ENCODE data around the gene PER2. TPM values are rescaled to one million over a fixed set of nuclear protein-coding genes. Genes with fewer than 3 reads are reported as not detected.

The PER2 gene
- total and polyA plus RNA-seq, 2 donors (not counting 3 experiments of a cell fraction or from before 2014, with no cell fraction given): 0.86 to 3.8 TPM

DNA sequence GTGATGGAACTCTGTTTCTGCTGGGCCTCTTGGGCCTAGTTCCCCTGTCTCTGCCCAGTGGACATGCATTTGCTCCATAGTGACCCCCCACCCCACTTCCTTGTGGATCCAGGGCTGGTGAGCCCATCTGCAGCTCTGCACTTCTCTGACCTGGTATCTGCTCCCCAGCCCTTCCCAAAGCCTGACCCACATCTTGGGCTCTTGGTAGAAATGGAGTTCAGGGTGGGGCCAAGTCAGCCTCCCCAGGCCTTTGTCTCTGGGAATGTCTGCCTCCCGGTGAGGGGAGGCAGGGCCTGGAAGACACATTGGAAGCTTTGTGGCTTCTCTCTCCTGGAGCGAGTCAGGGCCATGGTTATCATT, 25.6 kb upstream of the PER2 start:
- Histone ChIP-seq H3K9ac (replicated peaks; ENCODE audit: extremely low read depth, insufficient read depth, low read length) (no peak overlapping the region), H3K27me3 (ENCODE audit: control insufficient read depth in 2 of 2, insufficient read depth in 2 of 2, low read length in 2 of 2) (peaks cover 2 to 3% of the 10 kb centered on the region in 2 experiments), H4K20me1 (replicated peaks; ENCODE audit: control insufficient read depth, extremely low read depth, insufficient read depth, low read length) (no peaks in the 10 kb centered on the region), H3K79me2 (ENCODE audit: control insufficient read depth, insufficient read depth, low read length) (no peaks in the 10 kb centered on the region), H3K36me3 (ENCODE audit: control insufficient read depth in 2 of 2, extremely low read depth in 1 of 2, insufficient read depth in 2 of 2, low read length in 2 of 2) (no peaks in the 10 kb centered on the region), H3K9me3 (replicated peaks; ENCODE audit: control insufficient read depth, insufficient read depth, low read length) (no peaks in the 10 kb centered on the region), H3K27ac (ENCODE audit: insufficient read depth, low read depth, low read length) (no peak overlapping the region), H2AFZ (ENCODE audit: low read depth, low read length) (no peak overlapping the region), H3K9me1 (replicated peaks; ENCODE audit: control insufficient read depth, extremely low read depth, insufficient read depth, low read length) (no peaks in the 10 kb centered on the region), H3K4me1 (ENCODE audit: control insufficient read depth, extremely low read depth, insufficient read depth, low read length) (no peaks in the 10 kb centered on the region), H3K4me3 (replicated peaks in 1 of 3; ENCODE audit: insufficient read depth in 1 of 3, low read depth in 1 of 3, low read length in 3 of 3) (no peak overlapping the region), H3K4me2 (ENCODE audit: insufficient read depth, low read length) (no peak overlapping the region)
- no peak for DNase-seq (ENCODE audit: low read depth, low spot score)
- dilution Hi-C loops (cut with MboI; ENCODE audit: extremely low pct_ligation_motif_present, low sequenced_read_pairs) (no loop called here), intact Hi-C loops (cut with micrococcal nuclease) (no loop called here)
- no TSS peak for BruUV-seq (replicated peaks)
- ChIA-PET POLR2A (no interaction called here), CTCF (no interaction called here)
- no peak for FAIRE-seq
- no peak for TF ChIP-seq JUN (IDR thresholded peaks at IDR 0.05; ENCODE audit: borderline replicate concordance, insufficient read depth, insufficient read length, low read depth)
- no peak for TF ChIP-seq FOS (IDR thresholded peaks at IDR 0.05; ENCODE audit: borderline replicate concordance, insufficient read depth, low read length)
- TF ChIP-seq POLR2AphosphoS5 (IDR thresholded peaks at IDR 0.05; ENCODE audit: insufficient read depth, low read depth, low read length): no peak
- TF ChIP-seq GATA2 (IDR thresholded peaks at IDR 0.05; ENCODE audit: insufficient read depth, insufficient read length, low read depth, low read length): no peak
- TF ChIP-seq, protein P1, sequence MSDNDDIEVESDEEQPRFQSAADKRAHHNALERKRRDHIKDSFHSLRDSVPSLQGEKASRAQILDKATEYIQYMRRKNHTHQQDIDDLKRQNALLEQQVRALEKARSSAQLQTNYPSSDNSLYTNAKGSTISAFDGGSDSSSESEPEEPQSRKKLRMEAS (IDR thresholded peaks at IDR 0.05; ENCODE audit: insufficient read depth, insufficient read length): no peak
- TF ChIP-seq MYC (IDR thresholded peaks at IDR 0.05; ENCODE audit: low read depth, low read length): no peak
- TF ChIP-seq EZH2 (IDR thresholded peaks at IDR 0.05; ENCODE audit: borderline replicate concordance, low read depth, low read length, severe bottlenecking): no peak
- TF ChIP-seq, protein P2, sequence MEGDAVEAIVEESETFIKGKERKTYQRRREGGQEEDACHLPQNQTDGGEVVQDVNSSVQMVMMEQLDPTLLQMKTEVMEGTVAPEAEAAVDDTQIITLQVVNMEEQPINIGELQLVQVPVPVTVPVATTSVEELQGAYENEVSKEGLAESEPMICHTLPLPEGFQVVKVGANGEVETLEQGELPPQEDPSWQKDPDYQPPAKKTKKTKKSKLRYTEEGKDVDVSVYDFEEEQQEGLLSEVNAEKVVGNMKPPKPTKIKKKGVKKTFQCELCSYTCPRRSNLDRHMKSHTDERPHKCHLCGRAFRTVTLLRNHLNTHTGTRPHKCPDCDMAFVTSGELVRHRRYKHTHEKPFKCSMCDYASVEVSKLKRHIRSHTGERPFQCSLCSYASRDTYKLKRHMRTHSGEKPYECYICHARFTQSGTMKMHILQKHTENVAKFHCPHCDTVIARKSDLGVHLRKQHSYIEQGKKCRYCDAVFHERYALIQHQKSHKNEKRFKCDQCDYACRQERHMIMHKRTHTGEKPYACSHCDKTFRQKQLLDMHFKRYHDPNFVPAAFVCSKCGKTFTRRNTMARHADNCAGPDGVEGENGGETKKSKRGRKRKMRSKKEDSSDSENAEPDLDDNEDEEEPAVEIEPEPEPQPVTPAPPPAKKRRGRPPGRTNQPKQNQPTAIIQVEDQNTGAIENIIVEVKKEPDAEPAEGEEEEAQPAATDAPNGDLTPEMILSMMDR (IDR thresholded peaks at IDR 0.05; ENCODE audit: extremely low read depth in 1 of 2, insufficient read depth in 1 of 2, low read depth in 1 of 2, low read length in 2 of 2): no peak
- no peak for TF ChIP-seq POLR2A (IDR thresholded peaks at IDR 0.05; ENCODE audit: low read depth, low read length)
